Measurements from ENCODE around the gene GULP1. TPM values are rescaled to one million over a fixed set of nuclear protein-coding genes. Genes with fewer than 3 reads are reported as not detected.

The GULP1 gene
- total RNA-seq, 1 experiment from 2014 or later, result 140 TPM

DNA sequence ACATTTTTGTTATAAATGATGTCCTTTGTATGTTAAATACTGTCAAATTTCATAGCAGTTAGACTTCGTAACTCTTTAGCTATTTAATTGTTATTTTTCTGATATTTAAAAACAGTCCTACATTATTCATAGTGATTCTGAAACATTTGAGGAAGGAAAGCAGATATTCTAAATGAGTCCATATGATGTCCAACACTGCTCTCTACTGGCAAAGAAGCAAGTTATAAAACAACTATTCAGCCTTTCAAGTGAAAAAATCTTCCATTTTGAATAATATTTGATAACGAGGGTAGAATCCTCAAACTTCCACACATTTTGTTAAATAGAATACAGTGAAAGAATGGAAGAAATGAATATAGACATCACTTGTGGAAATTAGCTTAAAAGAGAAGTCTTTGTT is 220.8 kb downstream of the GULP1 start:
- DNase-seq, result no peak
- H3K79me1 ChIP-seq (ENCODE audit: insufficient read depth, low read depth, low read length, poor library complexity, severe bottlenecking), result peaks cover 6% of the 10 kb centered on the region
- no peak overlapping the region for H2AFZ ChIP-seq (ENCODE audit: low read length)
- H3K9ac ChIP-seq (ENCODE audit: extremely low read depth, insufficient read length, low read length), result no peak overlapping the region
- H2BK20ac ChIP-seq (ENCODE audit: low read depth, low read length, poor library complexity, severe bottlenecking), result no peak overlapping the region
- no peak overlapping the region for H4K8ac ChIP-seq (replicated peaks; ENCODE audit: insufficient read length, low read depth, low read length)
- no peak overlapping the region for H3K56ac ChIP-seq (ENCODE audit: insufficient read length, low read depth, low read length)
- no peak overlapping the region for H3K27ac ChIP-seq (ENCODE audit: insufficient read length, low read depth, low read length)
- H3K4me2 ChIP-seq (ENCODE audit: insufficient read depth, insufficient read length, low read length), result no peak overlapping the region
- H3K23me2 ChIP-seq (ENCODE audit: insufficient read length, low read depth, low read length, poor library complexity, severe bottlenecking), result no peaks in the 10 kb centered on the region
- no peak overlapping the region for H3K18ac ChIP-seq (ENCODE audit: insufficient read length, low read depth, low read length)
- no peak overlapping the region for H3T11ph ChIP-seq (ENCODE audit: low read length)
- H3K79me2 ChIP-seq (ENCODE audit: insufficient read depth, low read length), result no peaks in the 10 kb centered on the region; the same call in 1 of the 2 replicates
- no peaks in the 10 kb centered on the region for H4K20me1 ChIP-seq (ENCODE audit: control insufficient read depth, insufficient read depth, insufficient read length)
- H3K4me1 ChIP-seq (ENCODE audit: insufficient read depth, low read length), result peaks cover under 1% of the 10 kb centered on the region; the same call in 1 of the 2 replicates
- no peak overlapping the region for H2BK120ac ChIP-seq (ENCODE audit: low read depth, low read length, poor library complexity, severe bottlenecking)
- TF ChIP-seq, protein P1, sequence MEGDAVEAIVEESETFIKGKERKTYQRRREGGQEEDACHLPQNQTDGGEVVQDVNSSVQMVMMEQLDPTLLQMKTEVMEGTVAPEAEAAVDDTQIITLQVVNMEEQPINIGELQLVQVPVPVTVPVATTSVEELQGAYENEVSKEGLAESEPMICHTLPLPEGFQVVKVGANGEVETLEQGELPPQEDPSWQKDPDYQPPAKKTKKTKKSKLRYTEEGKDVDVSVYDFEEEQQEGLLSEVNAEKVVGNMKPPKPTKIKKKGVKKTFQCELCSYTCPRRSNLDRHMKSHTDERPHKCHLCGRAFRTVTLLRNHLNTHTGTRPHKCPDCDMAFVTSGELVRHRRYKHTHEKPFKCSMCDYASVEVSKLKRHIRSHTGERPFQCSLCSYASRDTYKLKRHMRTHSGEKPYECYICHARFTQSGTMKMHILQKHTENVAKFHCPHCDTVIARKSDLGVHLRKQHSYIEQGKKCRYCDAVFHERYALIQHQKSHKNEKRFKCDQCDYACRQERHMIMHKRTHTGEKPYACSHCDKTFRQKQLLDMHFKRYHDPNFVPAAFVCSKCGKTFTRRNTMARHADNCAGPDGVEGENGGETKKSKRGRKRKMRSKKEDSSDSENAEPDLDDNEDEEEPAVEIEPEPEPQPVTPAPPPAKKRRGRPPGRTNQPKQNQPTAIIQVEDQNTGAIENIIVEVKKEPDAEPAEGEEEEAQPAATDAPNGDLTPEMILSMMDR (conservative IDR thresholded peaks at IDR 0.05), result peak; percentile 71
- no peak overlapping the region for H3K14ac ChIP-seq (ENCODE audit: insufficient read depth, low read length)
- no peak overlapping the region for H3K23ac ChIP-seq (ENCODE audit: insufficient read length, low read depth, low read length)
- H2BK5ac ChIP-seq (ENCODE audit: insufficient read length, low read length), result no peak overlapping the region
- Mint-ChIP-seq H3K27me3 (ENCODE audit: low read depth) (no peaks in the 10 kb centered on the region), H3K4me3 (no peak overlapping the region), H3K36me3 (ENCODE audit: insufficient read depth in 1 of 3, low read depth in 3 of 3) (no peaks in the 10 kb centered on the region; a peak in 1 of 7 replicates), H3K4me1 (peaks cover 35% of the 10 kb centered on the region in 2 experiments), H3K27ac (no peak overlapping the region), H3K9me3 (no peaks in the 10 kb centered on the region)
- H2BK12ac ChIP-seq (ENCODE audit: insufficient read length, low read depth, low read length), result no peak overlapping the region
- no peak overlapping the region for H4K5ac ChIP-seq (ENCODE audit: insufficient read length, low read depth, low read length)
- WGBS (ENCODE audit: extremely low coverage, insufficient read length, low lambda C conversion rate), result no CpG with 5 or more reads among the region's 2 CpGs
- no peaks in the 10 kb centered on the region for H3K27me3 ChIP-seq (ENCODE audit: insufficient read depth, low read length)
- no peak overlapping the region for H4K91ac ChIP-seq (ENCODE audit: insufficient read length, low read depth, low read length)
- no peak overlapping the region for H2BK15ac ChIP-seq (ENCODE audit: low read depth, low read length)
- H3K9me3 ChIP-seq (ENCODE audit: control insufficient read depth, low read depth, low read length), result no peaks in the 10 kb centered on the region
- no peak overlapping the region for H3K4ac ChIP-seq (ENCODE audit: low read depth, low read length)
- no peak overlapping the region for H2AK5ac ChIP-seq (ENCODE audit: insufficient read length, low read length)
